LNCAP (cell line): ENCODE results near the gene FAM20C.

ENCODE experiments used
- CTCF ChIP-seq: fragments of 450-650 bp; IDR thresholded peaks from 2 replicates; pipeline ENCODE4 v1.5.1; 2017; ENCODE audit warnings: mild to moderate bottlenecking

The FAM20C gene

GRCh38 chr7:233249-234035 is 41.1 kb downstream of the FAM20C start:
- no peak for TF ChIP-seq CTCF

GRCh38 chr7:234051-234707 is 41.8 kb downstream of the FAM20C start:
- TF ChIP-seq CTCF: no peak

- no peak for TF ChIP-seq CTCF
Observed at GRCh38 chr7:234708-235553, 42.6 kb downstream of the FAM20C start.

GRCh38 chr7:235576-236395 is 43.4 kb downstream of the FAM20C start:
- no peak for TF ChIP-seq CTCF

- TF ChIP-seq CTCF: no peak
Observed at GRCh38 chr7:236967-237366, 44.6 kb downstream of the FAM20C start.

GRCh38 chr7:237385-237784 is 45.0 kb downstream of the FAM20C start:
- no peak for TF ChIP-seq CTCF
